ENCODE data around the gene SH2D5.

SH2D5 gene

DNA sequence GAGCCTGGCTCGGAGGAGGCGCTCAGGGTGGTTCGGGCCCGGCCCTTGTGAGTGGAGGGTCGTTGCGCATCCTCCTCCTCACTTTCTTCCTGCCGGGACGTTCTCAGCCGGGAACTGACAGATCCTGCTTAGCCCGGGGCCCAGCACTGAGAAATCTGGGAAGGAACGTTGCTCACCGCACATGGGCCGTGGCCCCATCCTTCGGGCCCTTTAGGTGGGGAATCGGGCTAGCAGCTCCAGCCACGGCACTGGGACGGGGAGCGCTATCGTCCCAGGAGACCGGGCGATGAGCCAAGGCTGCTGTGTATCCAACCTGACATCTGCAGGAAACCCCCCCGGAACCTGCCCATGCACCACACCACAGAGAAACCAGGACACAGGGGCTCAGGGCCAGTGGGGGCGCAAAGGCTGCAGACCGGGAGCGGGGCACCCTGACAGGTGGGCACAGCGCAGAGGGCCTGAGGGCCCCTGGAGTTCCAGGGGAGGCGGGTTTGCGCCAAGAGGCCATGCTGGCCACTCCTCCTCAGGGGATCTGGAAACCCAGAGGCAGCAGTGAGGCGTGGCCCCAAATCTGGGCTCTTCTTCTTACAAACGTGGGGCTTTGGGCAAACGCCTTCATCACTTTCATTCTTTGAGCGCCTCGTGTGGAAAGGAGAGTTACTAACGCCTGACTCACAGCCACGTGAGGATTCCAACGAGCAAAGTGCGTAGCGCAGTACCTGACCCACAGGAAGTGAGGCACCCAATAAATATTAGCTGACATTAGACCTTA is at the start of gene SH2D5:
Gene SH2D5, minus strand, starts transcription at position 116 of the 772 bp plus-strand sequence. CDS start 4,659 bp downstream, outside the sequence.
- DNase-seq (ENCODE audit: low spot score) = peak; percentile 83
- in situ Hi-C loops (cut with MboI; ENCODE audit: low pct_unique_long_range_greater_than_20kb, low sequenced_read_pairs, unreplicated experiment) = no loop called here
- TF ChIP-seq, protein P1, sequence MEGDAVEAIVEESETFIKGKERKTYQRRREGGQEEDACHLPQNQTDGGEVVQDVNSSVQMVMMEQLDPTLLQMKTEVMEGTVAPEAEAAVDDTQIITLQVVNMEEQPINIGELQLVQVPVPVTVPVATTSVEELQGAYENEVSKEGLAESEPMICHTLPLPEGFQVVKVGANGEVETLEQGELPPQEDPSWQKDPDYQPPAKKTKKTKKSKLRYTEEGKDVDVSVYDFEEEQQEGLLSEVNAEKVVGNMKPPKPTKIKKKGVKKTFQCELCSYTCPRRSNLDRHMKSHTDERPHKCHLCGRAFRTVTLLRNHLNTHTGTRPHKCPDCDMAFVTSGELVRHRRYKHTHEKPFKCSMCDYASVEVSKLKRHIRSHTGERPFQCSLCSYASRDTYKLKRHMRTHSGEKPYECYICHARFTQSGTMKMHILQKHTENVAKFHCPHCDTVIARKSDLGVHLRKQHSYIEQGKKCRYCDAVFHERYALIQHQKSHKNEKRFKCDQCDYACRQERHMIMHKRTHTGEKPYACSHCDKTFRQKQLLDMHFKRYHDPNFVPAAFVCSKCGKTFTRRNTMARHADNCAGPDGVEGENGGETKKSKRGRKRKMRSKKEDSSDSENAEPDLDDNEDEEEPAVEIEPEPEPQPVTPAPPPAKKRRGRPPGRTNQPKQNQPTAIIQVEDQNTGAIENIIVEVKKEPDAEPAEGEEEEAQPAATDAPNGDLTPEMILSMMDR (IDR thresholded peaks at IDR 0.05; ENCODE audit: extremely low read depth, insufficient read depth, missing control alignments) = peak; percentile 39

GRCh38 chr1:20775700-20776099 is 43.2 kb upstream of the SH2D5 start:
- TF ChIP-seq, protein P1 (IDR thresholded peaks at IDR 0.05; ENCODE audit: extremely low read depth, insufficient read depth, missing control alignments) = no peak
- no peak for DNase-seq (ENCODE audit: low spot score)
- in situ Hi-C loops (cut with MboI; ENCODE audit: low pct_unique_long_range_greater_than_20kb, low sequenced_read_pairs, unreplicated experiment) = no loop called here

DNA sequence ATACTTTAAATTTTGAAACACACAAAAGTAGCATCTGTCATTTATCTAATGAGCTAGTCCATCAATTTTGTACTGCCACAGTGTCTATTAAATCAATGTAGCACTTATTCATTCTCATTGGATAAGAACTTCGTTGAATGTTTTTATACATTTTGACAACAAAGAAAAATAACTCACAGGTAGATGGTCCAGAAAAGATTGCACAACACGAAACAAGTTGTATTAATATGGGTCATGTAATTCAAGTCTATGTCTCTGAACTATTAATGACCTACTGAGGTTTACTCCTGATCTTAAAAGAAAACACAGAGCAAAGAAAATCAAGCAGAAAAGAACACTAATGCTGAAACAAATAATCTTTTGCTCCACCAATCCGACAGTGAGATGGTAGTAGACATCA is 39.3 kb upstream of the SH2D5 start:
- DNase-seq (ENCODE audit: low spot score) = no peak
- in situ Hi-C loops (cut with MboI; ENCODE audit: low pct_unique_long_range_greater_than_20kb, low sequenced_read_pairs, unreplicated experiment) = no loop called here
- TF ChIP-seq, protein P1 (IDR thresholded peaks at IDR 0.05; ENCODE audit: extremely low read depth, insufficient read depth, missing control alignments) = no peak

DNA sequence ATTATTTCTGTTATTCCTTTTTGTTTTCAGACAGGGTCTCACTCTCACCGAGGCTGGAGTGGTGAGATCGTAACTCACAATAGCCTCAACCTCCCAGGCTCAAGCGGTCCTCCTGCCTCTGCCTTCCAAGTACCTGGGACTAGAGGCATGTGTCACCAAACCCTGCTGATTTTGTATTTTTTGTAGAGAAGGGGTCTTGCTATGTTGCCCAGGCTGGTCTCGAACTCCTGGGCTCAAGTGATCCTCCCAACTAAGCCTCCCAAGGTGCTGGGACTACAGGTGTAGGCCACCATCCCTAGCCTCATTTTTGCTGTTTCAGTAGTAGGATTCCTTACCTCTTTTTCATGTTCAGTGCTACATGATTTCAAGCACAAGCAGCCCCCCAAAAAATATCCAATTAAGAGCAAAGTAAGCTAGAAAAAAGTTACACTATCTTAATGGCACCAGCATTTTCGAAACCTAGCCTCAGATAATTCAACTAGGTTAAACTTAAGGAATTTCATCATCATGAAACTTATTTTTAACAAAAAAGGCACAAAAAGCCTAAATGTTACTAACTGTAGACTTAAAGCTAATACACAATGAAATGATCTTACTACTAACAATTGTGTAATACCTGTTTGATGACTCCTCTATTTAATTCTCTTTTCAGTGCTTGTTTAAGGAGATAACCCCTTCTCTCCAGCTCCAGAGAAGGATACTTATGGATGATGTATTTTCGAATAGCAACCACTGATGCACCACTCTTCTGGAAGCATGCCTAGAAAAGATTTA is 38.0 kb upstream of the SH2D5 start:
- TF ChIP-seq, protein P1 (IDR thresholded peaks at IDR 0.05; ENCODE audit: extremely low read depth, insufficient read depth, missing control alignments) = no peak
- in situ Hi-C loops (cut with MboI; ENCODE audit: low pct_unique_long_range_greater_than_20kb, low sequenced_read_pairs, unreplicated experiment) = no loop called here
- no peak for DNase-seq (ENCODE audit: low spot score)

GRCh38 chr1:20767271-20767670 is 34.8 kb upstream of the SH2D5 start:
- in situ Hi-C loops (cut with MboI; ENCODE audit: low pct_unique_long_range_greater_than_20kb, low sequenced_read_pairs, unreplicated experiment) = no loop called here

DNA sequence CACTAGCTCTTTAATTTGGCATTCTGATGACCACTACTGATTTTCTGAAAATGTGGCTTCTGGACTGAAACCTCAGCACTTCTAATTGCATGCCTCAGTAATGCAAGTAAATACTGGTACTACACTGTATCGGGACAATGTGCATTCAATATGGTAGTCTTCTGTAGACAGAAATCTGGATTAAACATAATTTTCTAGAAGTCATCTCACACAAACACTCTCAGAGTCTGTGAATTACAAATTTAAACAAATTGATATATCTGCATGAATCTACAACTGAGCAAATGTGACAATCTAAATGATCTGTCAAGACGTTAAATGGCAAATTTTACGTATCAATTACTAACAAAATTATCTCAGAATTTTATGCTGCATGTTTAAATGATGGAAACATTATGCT is 30.9 kb upstream of the SH2D5 start:
- in situ Hi-C loops (cut with MboI; ENCODE audit: low pct_unique_long_range_greater_than_20kb, low sequenced_read_pairs, unreplicated experiment) = no loop called here
- TF ChIP-seq, protein P1 (IDR thresholded peaks at IDR 0.05; ENCODE audit: extremely low read depth, insufficient read depth, missing control alignments) = no peak
- DNase-seq (ENCODE audit: low spot score) = no peak

More at GRCh38 chr1:20767271-20767670, 34.8 kb upstream of the SH2D5 start:
- DNase-seq (ENCODE audit: low spot score) = no peak
- TF ChIP-seq, protein P1 (IDR thresholded peaks at IDR 0.05; ENCODE audit: extremely low read depth, insufficient read depth, missing control alignments) = no peak

All from GM13977 (cell line).